GM18507 (cell line): ENCODE data around the gene MFSD12.
"Not testable (repeated sequence)": the region's sequence is repeated elsewhere in the genome, so short reads cannot be mapped to it uniquely, and the experiment has no call there.

ENCODE experiments used
- DNase-seq: peaks from one replicate; pipeline ENCODE4 v3.0.0; 2011; ENCODE audit warnings: low read depth; ENCODE audit not compliant: insufficient read length; ENCODE audit errors: extremely low spot score
- FAIRE-seq: peaks from 2 replicates; lab custom pipeline; 2011; peaks lifted over from hg19 to GRCh38; lab: Jason Lieb, UNC

Gene MFSD12

GRCh38 chr19:3585301-3586126 is 28.1 kb upstream of the MFSD12 start, which contains the start of gene GIPC3:
GIPC3 (plus strand) TSS chr19:3585478; CDS start chr19:3585598, 120 bp downstream.
- no peak for DNase-seq

GRCh38 chr19:3584036-3584802 is 26.8 kb upstream of the MFSD12 start:
- DNase-seq, FAIRE-seq: not testable (repeated sequence)

More at GRCh38 chr19:3585301-3586126, 28.1 kb upstream of the MFSD12 start, which contains the start of gene GIPC3:
- FAIRE-seq: no peak

GRCh38 chr19:3581792-3582191 is 24.4 kb upstream of the MFSD12 start:
- not testable (repeated sequence) for FAIRE-seq, DNase-seq

GRCh38 chr19:3580156-3580934 is 23.0 kb upstream of the MFSD12 start:
- FAIRE-seq (no peak), DNase-seq (no peak)

GRCh38 chr19:3578390-3578789 is 21.0 kb upstream of the MFSD12 start:
- no peak for FAIRE-seq
- no peak for DNase-seq

GRCh38 chr19:3577723-3578344 is 20.4 kb upstream of the MFSD12 start:
- DNase-seq: no peak
- FAIRE-seq: no peak

GRCh38 chr19:3576696-3577443 is 19.5 kb upstream of the MFSD12 start:
- FAIRE-seq (no peak), DNase-seq (no peak)

GRCh38 chr19:3575949-3576673 is 18.7 kb upstream of the MFSD12 start:
- FAIRE-seq: no peak
- DNase-seq: no peak

GRCh38 chr19:3575260-3575741 is 17.9 kb upstream of the MFSD12 start:
- no peak for DNase-seq
- FAIRE-seq: no peak

GRCh38 chr19:3573858-3574637 is 16.7 kb upstream of the MFSD12 start:
- FAIRE-seq: peak; percentile 98

GRCh38 chr19:3573162-3573857 is 15.9 kb upstream of the MFSD12 start:
- no peak for DNase-seq

More at GRCh38 chr19:3573858-3574637, 16.7 kb upstream of the MFSD12 start:
- DNase-seq: peak; percentile 73

GRCh38 chr19:3572855-3573161 is 15.4 kb upstream of the MFSD12 start, which contains the start of gene HMG20B:
HMG20B (plus strand) TSS chr19:3572944; CDS start chr19:3573310, 366 bp downstream.
- FAIRE-seq (no peak), DNase-seq (no peak)

More at GRCh38 chr19:3573162-3573857, 15.9 kb upstream of the MFSD12 start:
- FAIRE-seq: no peak

GRCh38 chr19:3572132-3572854 is 14.9 kb upstream of the MFSD12 start:
- DNase-seq (peak; percentile 96), FAIRE-seq (peak; percentile 99)

GRCh38 chr19:3570606-3571011 is 13.2 kb upstream of the MFSD12 start:
- DNase-seq (no peak), FAIRE-seq (no peak)

GRCh38 chr19:3570042-3570441 is 12.7 kb upstream of the MFSD12 start:
- not testable (repeated sequence) for FAIRE-seq, DNase-seq

- FAIRE-seq (no peak), DNase-seq (no peak)
These were observed 7.8 kb upstream of the MFSD12 start for GRCh38 chr19:3565139-3565538.
